OCI-LY3 (cell line): ENCODE data around the gene PATJ.

Source experiments
- H2AFZ ChIP-seq: fragments of 200-600, 300-600 bp; shearing (Covaris generic); 2 replicates; pipeline ENCODE4 v1.6.0; 2014; ENCODE audit warnings: antibody characterized with exemption, low read depth, low read length
- H3K27ac ChIP-seq: fragments of 200-600, 300-600 bp; sonication (generic); 2 replicates; pipeline ENCODE4 v1.5.1; 2014; ENCODE audit warnings: mild to moderate bottlenecking, low read length, moderate library complexity, mixed read lengths
- H3K27me3 ChIP-seq: fragments of 200-600, 300-600 bp; sonication (generic); 2 replicates; pipeline ENCODE4 v1.6.1; 2014; ENCODE audit warnings: low read depth, low read length, mixed read lengths
- H3K36me3 ChIP-seq: fragments of 200-600, 300-600 bp; sonication (generic); replicated peaks from 2 replicates; pipeline ENCODE3; 2014; ENCODE audit warnings: low read depth, low read length, mixed read lengths
- H3K4me1 ChIP-seq: fragments of 300-600, 200-600 bp; sonication (generic); 2 replicates; pipeline ENCODE4 v1.6.1; 2014; ENCODE audit warnings: low read length, mixed read lengths
- H3K4me2 ChIP-seq: fragments of 200-600, 300-600 bp; sonication (generic); 2 replicates; pipeline ENCODE4 v1.6.1; 2014; ENCODE audit warnings: low read length, mixed read lengths
- H3K4me3 ChIP-seq: fragments of 300-600, 200-600 bp; sonication (generic); 2 replicates; pipeline ENCODE4 v1.5.1; 2014; ENCODE audit warnings: antibody characterized with exemption, mild to moderate bottlenecking, low read length, moderate library complexity
- H3K79me2 ChIP-seq: fragments of 300-600, 200-600 bp; shearing (Covaris generic); 2 replicates; pipeline ENCODE4 v1.6.1; 2014; ENCODE audit warnings: mild to moderate bottlenecking, low read length, mixed read lengths
- H3K9ac ChIP-seq: fragments of 300-600, 200-600 bp; shearing (Covaris generic); 2 replicates; pipeline ENCODE4 v1.6.0; 2014; ENCODE audit warnings: mild to moderate bottlenecking, low read length, moderate library complexity
- H3K9me3 ChIP-seq: fragments of 200-600, 300-600 bp; shearing (Covaris generic); 2 replicates; pipeline ENCODE4 v1.6.1; 2014; ENCODE audit warnings: low read length, mixed read lengths; ENCODE audit not compliant: insufficient read depth
- H4K20me1 ChIP-seq: fragments of 200-600, 300-600 bp; sonication (generic); 2 replicates; pipeline ENCODE4 v1.6.1; 2016; ENCODE audit warnings: low read length, mixed read lengths; ENCODE audit not compliant: insufficient read depth
- EZH2phosphoT487 ChIP-seq: fragments of 200-600 bp; shearing (Covaris generic); IDR thresholded peaks from 2 replicates; pipeline ENCODE4 v1.6.1; 2018; ENCODE audit warnings: antibody characterized with exemption, mixed run types, low read depth
- TF ChIP-seq, protein P1 (sequence below): fragments of 200-600, 300-600 bp; sonication (generic); IDR thresholded peaks from 2 replicates; pipeline ENCODE4 v1.5.1; 2014; ENCODE audit warnings: antibody characterized with exemption, low read length, low read depth

Gene PATJ

DNA sequence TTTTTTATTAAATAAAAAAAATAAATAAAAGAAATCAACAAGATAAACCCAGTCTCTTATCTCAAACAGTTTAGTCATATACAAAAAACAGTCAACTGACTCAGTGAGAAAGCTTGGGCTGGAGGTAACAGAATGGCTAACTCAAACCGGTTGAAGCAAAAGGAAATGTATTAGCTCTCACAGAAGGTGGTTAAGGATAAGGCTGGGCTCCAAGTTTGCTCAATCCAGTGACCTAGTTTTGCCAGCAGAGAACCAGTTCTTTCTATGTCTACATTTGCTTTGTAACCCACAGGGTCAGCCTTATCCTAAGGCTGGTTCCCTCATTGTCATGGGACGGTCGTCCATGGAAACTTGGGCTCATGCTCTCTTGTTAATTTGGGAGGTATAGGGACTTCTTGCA, 307.9 kb downstream of the PATJ start:
- H3K4me2 ChIP-seq: no peak overlapping the region
- TF ChIP-seq EZH2phosphoT487: no peak
- TF ChIP-seq, protein P1, sequence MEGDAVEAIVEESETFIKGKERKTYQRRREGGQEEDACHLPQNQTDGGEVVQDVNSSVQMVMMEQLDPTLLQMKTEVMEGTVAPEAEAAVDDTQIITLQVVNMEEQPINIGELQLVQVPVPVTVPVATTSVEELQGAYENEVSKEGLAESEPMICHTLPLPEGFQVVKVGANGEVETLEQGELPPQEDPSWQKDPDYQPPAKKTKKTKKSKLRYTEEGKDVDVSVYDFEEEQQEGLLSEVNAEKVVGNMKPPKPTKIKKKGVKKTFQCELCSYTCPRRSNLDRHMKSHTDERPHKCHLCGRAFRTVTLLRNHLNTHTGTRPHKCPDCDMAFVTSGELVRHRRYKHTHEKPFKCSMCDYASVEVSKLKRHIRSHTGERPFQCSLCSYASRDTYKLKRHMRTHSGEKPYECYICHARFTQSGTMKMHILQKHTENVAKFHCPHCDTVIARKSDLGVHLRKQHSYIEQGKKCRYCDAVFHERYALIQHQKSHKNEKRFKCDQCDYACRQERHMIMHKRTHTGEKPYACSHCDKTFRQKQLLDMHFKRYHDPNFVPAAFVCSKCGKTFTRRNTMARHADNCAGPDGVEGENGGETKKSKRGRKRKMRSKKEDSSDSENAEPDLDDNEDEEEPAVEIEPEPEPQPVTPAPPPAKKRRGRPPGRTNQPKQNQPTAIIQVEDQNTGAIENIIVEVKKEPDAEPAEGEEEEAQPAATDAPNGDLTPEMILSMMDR: no peak
- H4K20me1 ChIP-seq: no peaks in the 10 kb centered on the region
- no peak overlapping the region for H2AFZ ChIP-seq
- no peaks in the 10 kb centered on the region for H3K4me1 ChIP-seq
- no peak overlapping the region for H3K27ac ChIP-seq
- H3K79me2 ChIP-seq: no peaks in the 10 kb centered on the region
- H3K9ac ChIP-seq: no peak overlapping the region
- no peaks in the 10 kb centered on the region for H3K36me3 ChIP-seq
- H3K9me3 ChIP-seq: no peaks in the 10 kb centered on the region
- H3K27me3 ChIP-seq: no peaks in the 10 kb centered on the region
- H3K4me3 ChIP-seq: no peak overlapping the region

DNA sequence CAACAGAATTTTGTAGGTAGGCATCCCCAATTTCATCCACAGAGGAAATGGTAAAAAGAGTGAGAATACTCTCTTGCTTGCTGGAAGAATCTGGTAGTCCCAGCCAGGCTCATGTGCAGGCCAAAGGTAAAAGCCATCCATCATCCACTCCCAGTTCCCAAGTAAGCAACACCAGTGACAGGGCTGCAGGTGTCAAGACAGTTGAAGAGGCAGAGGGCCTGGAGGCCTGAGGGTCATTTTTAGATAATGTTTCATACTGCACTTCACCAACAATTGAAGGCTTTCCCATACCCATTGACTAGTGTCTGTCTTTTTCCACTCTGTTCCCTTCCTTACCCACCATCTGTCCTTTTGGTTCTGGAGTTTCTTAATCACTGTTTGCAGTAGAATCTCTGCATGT, 310.7 kb downstream of the PATJ start:
- Histone ChIP-seq H4K20me1 (no peaks in the 10 kb centered on the region), H3K27me3 (no peaks in the 10 kb centered on the region), H3K4me1 (no peaks in the 10 kb centered on the region), H2AFZ (no peak overlapping the region), H3K9ac (no peak overlapping the region), H3K9me3 (no peaks in the 10 kb centered on the region), H3K36me3 (no peaks in the 10 kb centered on the region), H3K79me2 (no peaks in the 10 kb centered on the region), H3K27ac (no peak overlapping the region), H3K4me3 (no peak overlapping the region), H3K4me2 (no peak overlapping the region)
- TF ChIP-seq, protein P1: no peak
- no peak for TF ChIP-seq EZH2phosphoT487

DNA sequence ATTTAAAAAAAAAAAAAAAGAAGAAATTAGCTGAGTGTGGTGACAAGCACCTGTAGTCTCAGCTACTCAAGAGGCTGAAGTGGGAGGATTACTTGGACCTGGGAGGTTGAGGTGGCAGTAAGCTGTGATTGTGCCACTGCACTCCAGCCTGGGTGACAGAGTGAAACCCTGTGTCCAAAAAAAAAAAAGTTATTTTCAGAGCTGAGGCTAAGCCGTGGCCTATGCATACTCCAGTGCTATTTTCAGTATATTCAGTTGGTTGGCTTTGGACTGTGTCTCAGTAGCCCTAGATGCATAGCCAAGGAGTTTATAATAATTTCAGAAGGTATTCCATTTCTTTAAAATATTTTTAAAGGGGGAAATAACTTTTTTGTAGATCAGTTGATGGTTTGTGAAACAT, 311.9 kb downstream of the PATJ start:
- Histone ChIP-seq H3K4me3 (no peak overlapping the region), H3K4me2 (no peak overlapping the region), H3K27ac (no peak overlapping the region), H3K79me2 (no peaks in the 10 kb centered on the region), H2AFZ (no peak overlapping the region), H3K27me3 (no peaks in the 10 kb centered on the region), H3K36me3 (no peaks in the 10 kb centered on the region), H3K9me3 (no peaks in the 10 kb centered on the region), H3K4me1 (no peaks in the 10 kb centered on the region), H3K9ac (no peak overlapping the region), H4K20me1 (no peaks in the 10 kb centered on the region)
- no peak for TF ChIP-seq EZH2phosphoT487
- TF ChIP-seq, protein P1: no peak

DNA sequence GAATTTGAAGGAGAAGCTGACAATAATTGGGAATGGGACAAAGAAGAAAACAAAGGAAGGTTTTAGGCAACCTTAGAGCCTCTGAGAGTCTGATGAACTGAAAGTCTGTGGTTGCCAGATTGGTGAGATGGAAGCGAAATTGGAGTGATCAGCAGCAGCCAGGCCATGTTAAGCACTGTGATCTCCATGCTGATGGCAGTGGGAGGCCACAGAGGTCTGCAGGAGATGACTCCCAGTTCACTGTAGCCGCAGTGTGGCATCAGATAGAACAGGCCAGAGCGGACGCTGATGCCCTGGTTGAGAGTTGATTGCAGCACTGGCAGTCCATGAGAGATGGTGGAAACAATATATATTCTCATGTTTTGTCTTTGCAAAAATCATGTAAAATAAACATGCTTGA, 314.9 kb downstream of the PATJ start:
- H3K9ac ChIP-seq: no peak overlapping the region
- H3K9me3 ChIP-seq: no peaks in the 10 kb centered on the region

More for the DNA sequence above, 314.9 kb downstream of the PATJ start:
- Histone ChIP-seq H3K4me1 (no peaks in the 10 kb centered on the region), H3K4me3 (no peak overlapping the region), H2AFZ (no peak overlapping the region), H3K36me3 (no peaks in the 10 kb centered on the region), H3K27me3 (no peaks in the 10 kb centered on the region), H3K79me2 (no peaks in the 10 kb centered on the region), H4K20me1 (no peaks in the 10 kb centered on the region), H3K4me2 (no peak overlapping the region), H3K27ac (no peak overlapping the region)
- TF ChIP-seq, protein P1: no peak
- TF ChIP-seq EZH2phosphoT487: no peak
